ENCODE measurements around the gene CORO6.

GRCh38 chr17:29567304-29567553, 55.5 kb downstream of the CORO6 start:
- TF ChIP-seq POLR2A (IDR thresholded peaks at IDR 0.05) (no peak), CTCF (IDR thresholded peaks at IDR 0.05) (no peak)

Measured in breast epithelium (tissue), 3 donors.